ENCODE data around the gene RDH12. TPM values are rescaled to one million over a fixed set of nuclear protein-coding genes. Genes with fewer than 3 reads are reported as not detected.
A peak's percentile ranks its signal among the peaks of the same experiment; 100 is the strongest.
"Not testable (repeated sequence)": the region's sequence is repeated elsewhere in the genome, so short reads cannot be mapped to it uniquely, and the experiment has no call there.

The RDH12 gene
- total RNA-seq, result 0.31 TPM

DNA sequence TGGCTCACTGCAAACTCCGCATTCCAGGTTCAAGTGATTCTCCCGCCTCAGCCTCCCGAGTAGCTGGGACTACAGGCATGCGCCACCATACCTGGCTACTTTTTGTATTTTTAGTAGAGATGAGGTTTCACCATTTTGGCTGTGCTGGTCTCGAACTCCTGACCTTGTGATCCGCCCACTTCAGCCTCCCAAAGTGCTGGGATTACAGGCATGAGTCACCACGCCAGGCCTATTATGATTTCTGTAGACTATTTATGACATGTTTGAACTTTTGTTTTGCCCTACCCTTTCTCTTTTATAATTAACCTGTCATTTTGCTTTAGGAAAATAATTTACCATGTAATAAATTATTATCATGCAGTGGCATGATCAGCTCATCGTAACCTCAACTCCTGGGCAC, at the start of gene RDH12:
TSS of gene RDH12 (plus strand) at position 395 of the 400 bp plus-strand sequence. CDS start 20,757 bp downstream, outside the sequence.
- not testable (repeated sequence) for DNase-seq

DNA sequence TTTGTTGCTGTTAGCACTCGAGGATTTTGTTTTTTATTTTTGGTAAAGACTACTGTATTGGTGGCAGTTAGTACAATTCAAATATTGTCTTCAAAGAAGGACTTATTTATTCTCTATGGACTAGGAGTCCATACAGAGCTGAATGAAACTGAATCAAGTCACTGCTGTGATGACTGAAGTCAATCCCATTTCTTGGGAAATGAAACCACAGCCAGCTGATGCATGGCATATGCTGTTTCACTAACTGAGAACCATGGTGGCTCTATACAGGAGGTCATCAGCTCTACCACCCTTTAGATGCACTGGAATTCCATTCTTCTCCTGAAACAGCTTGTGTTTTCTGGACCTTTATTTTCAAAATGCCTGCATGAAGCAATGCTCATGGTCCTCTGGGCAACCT, 49.5 kb upstream of the RDH12 start:
- DNase-seq, result no peak

DNA sequence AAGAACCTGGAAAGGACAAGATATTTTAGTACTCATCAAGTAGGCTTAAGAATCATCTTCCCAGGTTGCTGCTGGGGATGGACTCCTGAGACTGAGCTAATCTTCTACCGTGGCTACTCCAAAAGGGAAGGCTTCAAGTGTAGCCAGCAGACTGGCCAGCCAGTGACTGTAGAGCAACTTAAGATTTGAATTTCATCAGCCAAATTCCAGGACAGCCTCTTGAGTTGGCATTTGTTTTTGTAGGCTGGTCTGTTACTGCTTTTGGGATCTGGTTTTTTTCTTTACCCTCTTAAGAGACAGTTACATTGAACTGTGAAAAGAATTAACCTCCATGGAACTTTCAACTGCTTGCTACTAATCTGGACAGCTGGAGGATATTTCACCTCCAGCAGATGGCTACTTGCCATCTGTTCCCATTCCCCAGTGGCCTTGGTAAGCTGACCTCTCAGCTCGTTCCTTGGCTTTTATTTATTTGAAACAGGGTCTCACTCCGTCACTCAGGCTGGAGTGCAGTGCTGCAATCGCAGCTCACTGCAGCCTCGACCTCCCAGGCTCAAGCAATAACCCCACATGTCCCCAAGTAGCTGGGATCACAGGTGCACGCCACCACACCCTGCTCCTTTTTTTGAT, 47.9 kb upstream of the RDH12 start:
- DNase-seq, result no peak

DNA sequence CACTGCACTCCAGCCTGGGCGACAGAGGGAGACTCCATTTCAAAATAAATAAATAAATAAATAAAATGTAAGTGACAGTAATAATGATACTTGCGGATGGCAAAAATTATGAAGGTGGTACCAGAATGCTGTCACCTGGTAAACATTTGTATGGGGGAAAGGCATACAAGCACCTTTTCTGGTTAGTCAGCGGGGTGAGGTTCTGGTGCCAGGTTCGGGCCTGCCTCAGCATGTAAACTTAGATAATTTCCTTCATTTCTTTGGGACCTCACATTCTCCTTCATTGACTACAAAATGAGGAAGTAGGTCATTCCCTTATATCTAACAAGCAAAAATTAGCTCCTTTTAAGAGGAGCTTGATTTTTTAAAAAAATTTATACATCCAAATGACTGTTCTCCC, 38.1 kb upstream of the RDH12 start:
- DNase-seq, result no peak

DNA sequence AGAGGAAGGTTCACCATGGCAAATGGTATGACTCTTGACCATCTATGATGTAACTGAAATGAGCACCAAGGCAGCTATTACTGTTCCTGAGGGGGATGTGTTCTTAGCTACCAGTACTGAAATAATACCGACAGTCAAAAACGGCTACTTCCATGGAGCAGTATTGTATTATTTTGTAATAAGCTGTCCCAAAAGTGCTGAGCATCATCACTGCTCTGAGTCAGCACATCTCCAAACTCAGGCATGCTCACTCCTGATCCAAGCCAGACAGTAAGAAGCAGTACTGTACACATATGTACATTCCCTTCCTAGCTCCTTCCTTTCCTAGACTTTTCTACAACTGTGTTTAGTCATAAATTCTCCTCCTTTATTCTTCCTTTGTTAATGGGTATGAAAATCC, 35.8 kb upstream of the RDH12 start:
- no peak for DNase-seq

DNA sequence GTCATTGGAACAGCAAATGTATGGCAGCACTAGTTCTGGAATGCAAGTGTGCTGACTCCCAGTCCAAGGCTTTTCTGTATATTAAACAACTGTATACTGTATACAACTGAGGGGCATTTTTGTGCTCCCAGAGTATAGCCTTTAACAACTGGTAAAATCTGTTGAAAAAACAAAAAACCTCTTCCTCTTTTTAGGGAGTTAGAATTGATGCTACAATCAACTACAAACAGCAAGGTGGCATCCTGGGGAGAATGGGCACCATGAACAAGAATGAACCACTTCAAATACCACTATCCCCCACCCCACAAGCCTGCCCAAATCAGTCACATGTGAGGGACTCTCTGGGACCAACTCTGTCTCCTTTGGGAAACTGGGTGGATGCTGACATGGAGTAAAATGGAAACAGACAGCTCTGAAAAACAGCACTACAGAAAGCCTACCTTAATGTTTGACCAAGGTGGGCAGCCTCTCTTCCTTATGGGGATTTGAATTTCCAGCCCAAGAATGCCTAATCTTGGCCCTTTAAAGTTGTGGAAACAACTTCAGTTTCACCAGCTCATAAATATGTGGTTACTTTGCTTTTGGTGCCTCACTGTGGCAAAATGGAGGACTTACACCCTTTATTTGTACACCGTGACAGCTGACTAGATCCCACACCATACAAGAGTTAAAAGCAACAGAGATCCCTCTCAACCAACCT, 34.8 kb upstream of the RDH12 start:
- no peak for DNase-seq

DNA sequence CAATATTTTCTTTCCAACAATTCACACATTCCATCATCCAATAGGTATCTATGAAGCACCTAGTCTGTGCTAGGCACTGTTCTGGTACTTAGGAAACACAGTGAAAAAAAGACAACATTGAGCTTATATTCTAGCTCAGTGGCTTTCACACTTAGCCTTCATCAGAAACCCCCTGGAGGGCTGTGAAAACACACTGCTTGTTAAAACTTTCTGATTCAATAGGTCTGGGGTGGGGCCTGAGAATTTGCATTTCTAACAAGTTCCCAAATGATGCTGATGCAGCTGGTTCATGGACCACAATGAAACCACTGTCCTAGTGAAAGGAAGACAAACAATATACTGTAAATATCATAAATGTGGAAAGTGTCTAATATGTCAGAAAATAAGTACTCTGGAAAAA, 33.1 kb upstream of the RDH12 start:
- no peak for DNase-seq

DNA sequence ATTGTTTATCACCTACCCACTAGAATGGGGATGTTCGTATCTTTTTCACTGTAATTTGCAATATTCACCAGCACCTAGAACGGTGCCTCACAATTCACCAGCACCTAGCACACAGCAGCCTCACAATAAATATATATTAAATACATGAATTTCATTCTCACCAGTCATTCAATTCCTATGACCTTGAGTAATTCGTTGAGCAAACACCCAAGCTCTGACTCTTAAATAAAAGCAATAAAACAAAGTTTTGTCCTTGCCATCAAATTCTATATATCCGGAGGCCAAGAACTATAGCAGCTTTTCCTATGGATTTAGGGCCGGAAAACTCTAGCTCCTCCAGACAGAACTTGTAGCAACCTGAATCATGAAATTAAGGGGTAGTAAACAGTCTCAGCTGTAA, 28.2 kb upstream of the RDH12 start:
- no peak for DNase-seq

DNA sequence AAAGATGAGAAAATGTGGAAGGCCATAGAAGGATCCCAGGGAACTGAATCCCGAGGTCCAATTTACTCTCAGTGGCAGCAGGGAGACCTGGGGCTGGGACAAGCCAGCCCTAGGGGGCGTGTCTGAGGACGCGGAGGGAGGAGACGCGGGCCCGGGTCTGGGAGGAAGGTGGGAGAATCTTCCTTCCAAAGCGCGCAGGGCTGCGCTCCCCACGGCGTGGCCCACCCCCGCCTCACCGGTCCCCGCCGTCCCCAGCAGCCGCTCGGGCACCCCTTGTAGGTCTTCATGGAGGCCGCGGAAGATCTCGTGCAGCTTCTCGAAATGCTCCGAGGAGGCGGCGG, 27.6 kb upstream of the RDH12 start:
- DNase-seq, result peak; percentile 71

DNA sequence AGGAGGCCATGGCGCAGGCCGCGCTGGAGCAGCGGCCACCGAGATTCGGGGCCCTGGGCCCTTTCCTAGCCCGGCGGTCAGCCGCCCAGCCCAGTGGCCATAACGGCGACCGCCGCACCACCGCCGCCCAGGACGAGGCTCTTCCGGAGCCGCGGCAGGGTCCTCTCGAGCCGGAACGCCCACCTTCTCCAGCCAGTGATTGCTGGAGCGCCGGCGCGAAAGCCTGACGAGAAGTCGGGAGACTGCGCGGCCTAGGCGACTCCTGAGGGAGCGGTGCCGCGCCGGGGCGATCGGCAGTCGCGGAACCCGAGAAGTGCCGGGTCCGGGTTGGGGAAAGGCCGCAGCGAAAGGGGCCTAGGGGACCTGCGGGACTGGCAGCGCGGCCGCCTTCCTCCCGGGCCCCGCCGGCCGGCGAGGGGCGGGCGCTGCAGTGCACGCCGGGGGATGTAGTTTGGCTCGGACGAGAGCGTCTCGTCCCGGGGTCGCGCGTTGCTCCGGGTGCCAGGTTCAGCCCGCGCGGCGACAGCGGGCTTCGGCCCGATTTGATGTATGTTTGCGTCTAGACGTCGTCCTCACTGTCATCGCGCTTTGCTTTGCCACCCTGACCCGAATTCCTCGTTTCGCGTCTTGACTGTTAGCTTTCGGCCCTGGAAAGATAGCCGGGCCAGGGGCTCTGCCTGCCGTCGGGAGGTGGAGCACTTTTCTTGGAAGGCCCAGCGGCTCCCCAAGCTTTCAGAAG, 27.0 kb upstream of the RDH12 start, which contains the start of gene VTI1B:
TSS of gene VTI1B (minus strand) at position 153 of the 739 bp plus-strand sequence. CDS start at position 10, 143 bp downstream.
- DNase-seq, result peak; percentile 72

DNA sequence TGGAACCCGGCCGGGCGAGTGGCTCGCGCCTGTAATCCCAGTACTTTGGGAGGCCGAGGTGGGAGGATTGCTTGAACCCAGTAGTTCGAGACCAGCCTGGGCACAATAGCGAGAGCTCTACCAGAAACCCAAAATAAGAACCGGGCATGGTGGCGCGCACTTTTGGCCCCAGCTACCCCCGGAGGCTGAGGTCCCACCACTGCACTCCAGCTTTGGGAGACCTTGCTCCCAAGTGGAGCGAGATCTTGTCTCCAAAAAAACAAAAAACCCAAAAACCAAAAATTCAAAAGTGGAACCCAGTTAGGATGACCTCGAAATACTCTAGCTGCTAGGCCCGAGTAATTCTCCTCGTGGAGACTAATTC, 26.5 kb upstream of the RDH12 start:
- no peak for DNase-seq

DNA sequence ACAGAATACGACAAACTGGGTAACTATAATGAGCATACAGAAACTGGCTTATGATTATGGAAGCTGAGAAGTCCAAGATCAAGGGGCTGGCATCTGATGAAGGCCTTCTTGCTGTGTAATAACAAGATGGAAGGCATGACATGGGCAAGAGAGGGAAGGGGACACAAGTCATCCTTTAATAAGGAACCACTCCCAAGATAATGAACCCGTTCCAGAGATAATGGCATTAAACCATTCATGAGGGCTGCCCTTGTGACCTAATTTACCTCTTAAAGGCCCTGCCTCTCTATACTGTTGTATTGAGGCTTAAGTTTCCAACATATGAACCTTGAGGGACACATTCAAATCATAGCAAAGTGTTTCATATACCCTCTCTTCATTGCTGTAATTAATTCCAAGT, 22.7 kb upstream of the RDH12 start:
- DNase-seq, result no peak

DNA sequence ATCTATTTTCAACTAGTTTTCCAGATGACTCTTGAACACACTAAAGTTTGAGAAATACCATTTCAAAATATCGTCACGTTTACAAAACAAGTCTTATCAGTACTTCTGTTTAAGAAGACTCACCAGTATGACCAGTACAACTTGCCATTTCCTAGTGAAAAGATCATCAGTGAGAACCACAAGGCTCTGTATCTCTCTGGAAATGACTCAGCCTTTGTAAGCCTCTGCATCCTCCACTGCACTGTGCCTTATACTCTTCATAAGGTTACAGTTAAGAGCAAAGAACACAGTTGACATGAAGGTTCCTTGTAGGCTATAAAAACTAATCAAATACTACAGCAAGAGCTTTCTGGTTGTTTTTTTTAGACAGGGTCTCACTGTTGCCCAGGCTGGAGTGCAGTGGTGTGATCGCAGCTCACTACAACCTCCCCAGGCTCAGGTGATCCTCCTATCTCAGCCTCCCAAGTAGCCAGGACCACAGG, 21.5 kb upstream of the RDH12 start:
- DNase-seq, result no peak

DNA sequence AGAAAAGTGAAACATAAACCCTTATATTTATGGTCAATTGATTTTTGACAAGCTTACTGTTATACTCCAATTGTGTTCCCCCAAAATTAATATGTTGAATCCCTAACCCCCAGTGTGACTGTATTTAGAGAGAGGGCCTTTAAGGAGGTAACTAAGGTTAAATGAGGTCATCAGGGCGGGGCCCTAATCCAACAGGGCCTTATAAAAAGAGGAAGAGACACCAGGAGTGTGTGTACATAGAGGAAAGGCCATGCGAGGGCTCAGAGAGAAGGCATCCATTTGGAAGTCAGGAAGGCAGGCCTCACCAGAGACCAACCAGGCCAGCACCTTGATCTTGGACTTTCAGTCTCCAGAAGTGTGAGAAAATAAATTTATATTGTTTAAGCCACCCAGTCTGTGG, 20.7 kb upstream of the RDH12 start:
- no peak for DNase-seq

DNA sequence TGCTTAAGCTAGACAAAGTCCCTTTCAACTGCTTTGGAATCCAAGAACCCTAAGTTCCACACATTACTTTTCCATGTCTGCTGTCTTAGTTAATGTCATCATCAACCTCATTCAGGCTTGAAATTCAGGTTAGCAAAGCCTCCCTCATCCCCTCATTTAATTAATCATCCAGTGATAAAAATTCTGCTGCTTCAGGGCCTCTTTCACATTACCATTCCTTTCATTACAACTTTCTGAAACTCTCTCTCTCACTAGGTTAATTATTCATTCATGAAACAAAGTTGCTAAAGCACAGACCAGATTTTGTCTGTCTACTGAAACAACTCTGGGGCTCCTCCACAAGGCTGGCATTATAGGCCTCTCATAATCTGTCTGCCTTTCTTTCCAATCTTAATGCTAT, 17.8 kb upstream of the RDH12 start:
- no peak for DNase-seq

DNA sequence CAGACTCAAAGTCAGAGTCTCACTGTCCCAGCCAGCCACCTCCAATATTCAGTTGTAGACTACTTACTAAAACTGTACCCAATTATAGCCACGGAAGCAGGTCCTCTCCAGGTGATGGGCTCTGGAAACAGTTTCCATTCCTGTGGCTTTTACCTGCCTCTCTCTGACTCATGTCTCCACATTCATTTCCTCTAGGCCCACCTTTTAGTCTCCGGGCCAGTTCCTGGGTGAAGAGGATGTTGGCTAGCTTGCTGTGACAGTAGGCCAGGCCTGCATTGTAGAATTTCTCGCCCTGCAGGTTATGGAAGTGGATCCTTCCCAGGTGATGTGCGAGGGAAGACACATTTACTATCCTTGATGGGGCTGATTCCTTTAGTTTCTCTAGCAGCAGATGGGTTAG, 11.7 kb upstream of the RDH12 start:
- DNase-seq, result no peak

DNA sequence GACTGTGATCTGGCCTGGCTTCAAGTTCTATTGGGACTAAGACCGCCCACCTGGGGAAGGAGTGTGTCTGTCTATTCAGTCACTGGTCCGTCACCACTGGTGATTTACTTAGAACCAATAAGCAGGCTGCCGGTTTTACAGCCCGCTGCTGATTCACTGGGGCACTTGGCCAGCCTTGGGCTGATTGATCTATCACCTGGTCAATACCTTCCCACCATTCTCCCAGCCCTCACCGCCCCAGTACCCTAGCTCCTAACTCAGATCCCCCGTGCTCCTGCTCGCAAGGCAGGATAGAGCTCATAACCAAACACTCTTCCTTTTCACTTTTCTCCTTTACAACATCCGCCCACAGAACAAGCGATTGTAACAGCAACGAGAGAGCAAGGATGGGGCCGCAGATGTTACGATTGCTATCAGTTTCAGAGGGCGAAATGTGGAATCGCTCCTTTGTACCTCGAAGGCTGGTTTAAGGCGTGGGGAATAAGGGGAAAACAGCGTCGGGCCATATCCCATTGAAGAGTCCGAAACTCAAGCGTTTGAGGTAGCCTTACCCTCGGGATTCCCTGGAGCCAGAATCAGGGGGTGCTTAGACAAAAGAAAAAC, 6.8 kb upstream of the RDH12 start:
- peak; percentile 49 for DNase-seq

DNA sequence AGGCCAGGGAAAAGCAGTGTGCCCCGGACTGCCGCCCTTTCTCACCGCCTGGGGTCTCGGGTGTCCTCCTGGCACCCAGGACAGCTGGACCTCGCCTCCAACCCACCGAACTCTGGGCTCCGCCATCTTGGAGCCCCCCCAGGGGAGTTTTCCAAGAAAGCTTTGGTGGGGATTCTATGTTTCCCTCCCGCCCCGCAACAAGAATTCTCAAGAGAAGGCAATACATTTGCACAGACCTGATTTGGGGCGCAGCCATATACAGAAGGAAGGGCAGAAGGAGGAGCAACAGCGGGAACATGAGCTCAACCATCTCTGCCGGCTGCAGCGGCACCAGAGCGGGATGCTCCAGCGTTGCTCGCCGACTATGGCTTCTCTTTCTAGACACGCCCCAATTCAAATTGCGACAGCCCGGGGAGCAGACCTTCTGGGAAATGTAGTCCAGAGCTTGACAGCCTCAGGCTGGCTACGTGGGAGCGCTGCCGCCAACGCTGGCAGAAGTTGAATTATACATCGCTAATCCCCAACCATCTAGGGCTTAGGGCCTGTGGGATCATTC, 6.2 kb upstream of the RDH12 start, which contains the start of gene RDH11:
TSS of gene RDH11 (minus strand) at position 371 of the 556 bp plus-strand sequence. CDS start at position 310, 61 bp downstream.
- peak; percentile 82 for DNase-seq

DNA sequence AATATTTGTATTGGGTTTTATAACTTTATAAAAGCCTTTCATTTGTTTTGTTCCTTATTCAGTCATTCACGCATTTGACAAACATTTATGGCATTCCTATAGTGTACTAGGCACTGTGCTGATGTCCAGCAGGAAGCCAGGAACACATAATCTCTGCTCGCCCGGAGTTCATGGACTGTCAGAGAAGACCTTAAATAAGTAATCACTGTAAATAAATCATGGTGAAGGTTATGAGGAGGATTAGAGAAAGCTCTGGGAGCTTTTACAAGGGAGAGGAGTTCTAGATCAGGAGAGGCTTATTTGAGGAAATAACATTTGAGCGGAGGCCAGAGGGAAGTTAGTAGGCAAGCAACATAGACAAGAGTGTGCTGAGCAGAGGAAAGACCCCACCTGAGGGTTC, 4.7 kb upstream of the RDH12 start:
- DNase-seq, result no peak

DNA sequence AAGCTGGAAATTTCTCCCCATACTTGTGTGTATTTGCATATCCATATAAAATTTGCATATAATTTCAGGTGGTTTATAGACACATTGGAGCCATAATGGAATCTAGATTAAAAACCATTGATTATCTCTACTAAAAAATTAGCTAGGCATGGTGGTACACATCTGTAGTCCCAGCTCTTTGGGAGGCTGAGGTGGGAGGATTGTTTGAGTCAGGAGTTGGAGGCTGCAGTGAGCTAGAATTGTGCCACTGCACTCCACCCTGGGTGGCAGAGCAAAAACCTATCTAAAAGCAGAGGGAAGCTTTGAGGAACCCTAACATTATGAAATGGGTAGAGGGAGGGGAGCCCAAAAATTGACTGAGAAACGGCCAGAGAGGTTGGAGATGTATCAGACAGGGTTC, 3.5 kb upstream of the RDH12 start:
- no peak for DNase-seq

DNA sequence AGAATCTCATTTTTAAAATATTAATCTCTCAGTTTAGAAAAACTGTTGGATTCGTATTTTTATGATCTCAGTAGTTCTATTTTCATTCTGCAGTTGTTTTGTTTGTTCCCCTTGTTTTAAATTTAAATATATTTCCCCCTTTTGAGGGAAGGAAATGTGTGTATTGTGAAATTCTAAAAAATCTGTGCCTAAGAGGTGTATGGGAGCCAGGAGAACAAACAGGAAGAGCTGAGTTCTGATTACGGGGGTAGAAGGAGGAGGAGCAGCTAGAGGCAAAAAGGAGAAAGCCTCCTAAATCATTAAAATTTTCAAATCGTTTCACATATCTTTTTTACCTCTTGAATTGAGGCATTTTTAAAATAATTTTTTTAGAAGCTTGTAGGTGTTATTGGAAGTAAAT, 2.3 kb downstream of the RDH12 start:
- no peak for DNase-seq

DNA sequence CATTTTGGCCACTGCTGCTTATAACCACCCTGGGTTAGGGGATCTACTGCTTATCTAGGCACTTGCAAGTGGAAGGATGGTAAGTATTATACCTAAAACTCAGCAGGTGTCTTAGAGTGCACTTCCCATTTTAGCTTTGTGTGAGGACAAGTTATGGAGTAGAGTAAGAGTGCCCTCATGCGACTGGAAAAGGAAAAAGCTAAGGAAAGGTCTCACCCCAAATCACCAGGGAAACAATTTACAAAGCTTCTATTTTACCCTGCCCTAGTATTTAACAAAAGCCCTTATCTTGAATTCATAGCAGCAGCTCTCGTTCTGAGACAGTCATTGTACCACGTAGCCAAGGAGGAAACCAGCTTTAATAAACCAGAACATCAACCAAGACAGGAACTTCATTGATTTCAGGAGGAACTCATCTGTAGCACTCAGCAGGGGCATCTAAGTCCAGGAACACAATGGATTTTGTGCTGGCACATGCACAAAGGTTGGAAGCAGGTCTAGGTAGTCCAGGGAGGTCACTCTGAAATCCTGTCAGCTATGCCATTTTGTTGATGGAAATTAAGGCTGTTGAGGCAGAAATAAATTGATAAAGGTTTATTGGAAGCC, 2.9 kb downstream of the RDH12 start:
- DNase-seq, result no peak

All from occipital lobe (tissue), 2 donors.